Astrocyte of the cerebellum (primary cell): ENCODE results near the gene ZNFX1.

Experiments
- DNase-seq: peaks from one replicate; pipeline ENCODE4 v3.0.0-alpha.2; 2011; ENCODE audit warnings: low read depth
- H3K4me3 ChIP-seq: 2 replicates; pipeline ENCODE4 v1.5.1; 2011; ENCODE audit warnings: mild to moderate bottlenecking, low read depth, low read length, moderate library complexity
- in situ Hi-C: cut with HindIII; loops from 2 replicates; pipeline ENCODE4 v1.10.0; 2017; ENCODE audit warnings: low sequenced_read_pairs
- TF ChIP-seq, protein P1 (sequence below): IDR thresholded peaks from 2 replicates; pipeline ENCODE4 v1.5.1; 2012; ENCODE audit warnings: low read length, low read depth, moderate library complexity, mild to moderate bottlenecking; ENCODE audit errors: missing control alignments

Gene ZNFX1

DNA sequence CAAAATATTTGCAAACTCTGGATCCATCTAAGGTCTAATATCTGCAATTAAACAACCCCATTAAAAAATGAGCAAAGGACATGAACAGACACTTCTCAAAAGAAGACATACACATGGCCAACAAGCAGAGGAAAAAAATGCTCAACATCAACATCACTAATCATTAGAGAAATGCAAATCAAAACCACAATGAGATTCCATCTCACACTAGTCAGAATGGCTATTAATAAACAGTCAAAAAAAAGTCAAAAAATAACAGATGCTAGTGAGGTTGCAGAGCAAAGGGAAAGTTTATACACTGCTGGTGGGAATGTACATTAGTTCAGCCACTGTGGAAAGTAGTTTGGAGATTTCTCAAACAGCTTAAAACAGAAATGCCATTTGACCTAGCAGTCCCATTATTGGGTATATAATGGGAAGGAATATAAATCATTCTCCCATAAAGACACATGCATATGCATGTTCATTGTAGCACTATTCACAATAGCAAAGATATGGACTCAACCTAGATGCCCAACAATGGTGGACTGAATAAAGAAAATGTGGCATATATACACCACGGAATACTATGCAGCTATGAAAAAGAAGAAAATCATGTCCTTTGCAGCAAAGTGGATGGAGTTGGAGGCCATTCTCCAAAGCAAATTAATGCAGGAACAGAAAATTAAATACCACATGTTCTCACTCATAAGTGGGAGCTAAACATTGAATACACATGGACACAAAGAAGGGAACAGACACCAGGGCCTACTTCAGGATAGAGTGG lies 9.1 kb downstream of the ZNFX1 start:
- in situ Hi-C loops: no loop called here
- TF ChIP-seq, protein P1, sequence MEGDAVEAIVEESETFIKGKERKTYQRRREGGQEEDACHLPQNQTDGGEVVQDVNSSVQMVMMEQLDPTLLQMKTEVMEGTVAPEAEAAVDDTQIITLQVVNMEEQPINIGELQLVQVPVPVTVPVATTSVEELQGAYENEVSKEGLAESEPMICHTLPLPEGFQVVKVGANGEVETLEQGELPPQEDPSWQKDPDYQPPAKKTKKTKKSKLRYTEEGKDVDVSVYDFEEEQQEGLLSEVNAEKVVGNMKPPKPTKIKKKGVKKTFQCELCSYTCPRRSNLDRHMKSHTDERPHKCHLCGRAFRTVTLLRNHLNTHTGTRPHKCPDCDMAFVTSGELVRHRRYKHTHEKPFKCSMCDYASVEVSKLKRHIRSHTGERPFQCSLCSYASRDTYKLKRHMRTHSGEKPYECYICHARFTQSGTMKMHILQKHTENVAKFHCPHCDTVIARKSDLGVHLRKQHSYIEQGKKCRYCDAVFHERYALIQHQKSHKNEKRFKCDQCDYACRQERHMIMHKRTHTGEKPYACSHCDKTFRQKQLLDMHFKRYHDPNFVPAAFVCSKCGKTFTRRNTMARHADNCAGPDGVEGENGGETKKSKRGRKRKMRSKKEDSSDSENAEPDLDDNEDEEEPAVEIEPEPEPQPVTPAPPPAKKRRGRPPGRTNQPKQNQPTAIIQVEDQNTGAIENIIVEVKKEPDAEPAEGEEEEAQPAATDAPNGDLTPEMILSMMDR: no peak
- H3K4me3 ChIP-seq: no peak overlapping the region
- no peak for DNase-seq

DNA sequence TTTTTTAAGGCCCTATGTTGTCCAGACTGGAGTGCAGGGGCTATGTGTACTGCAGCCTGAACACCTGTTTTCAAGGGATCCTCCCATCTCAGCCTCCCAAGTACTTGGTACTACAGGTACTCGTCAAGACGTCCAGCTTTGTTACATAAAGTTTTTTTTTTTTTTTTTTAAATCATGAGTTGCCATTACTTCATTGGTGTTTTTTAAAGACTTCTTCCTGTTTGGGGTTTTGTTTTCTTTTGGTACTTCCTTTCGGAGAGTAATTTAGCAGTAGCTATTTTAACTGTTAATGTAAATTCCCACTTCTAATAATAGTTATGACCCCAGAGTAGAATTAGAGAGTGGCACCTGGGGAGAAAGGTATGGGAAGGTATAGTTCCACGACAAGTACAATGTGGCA lies 10.5 kb downstream of the ZNFX1 start:
- in situ Hi-C loops: no loop called here
- TF ChIP-seq, protein P1: no peak
- H3K4me3 ChIP-seq: no peak overlapping the region
- no peak for DNase-seq

DNA sequence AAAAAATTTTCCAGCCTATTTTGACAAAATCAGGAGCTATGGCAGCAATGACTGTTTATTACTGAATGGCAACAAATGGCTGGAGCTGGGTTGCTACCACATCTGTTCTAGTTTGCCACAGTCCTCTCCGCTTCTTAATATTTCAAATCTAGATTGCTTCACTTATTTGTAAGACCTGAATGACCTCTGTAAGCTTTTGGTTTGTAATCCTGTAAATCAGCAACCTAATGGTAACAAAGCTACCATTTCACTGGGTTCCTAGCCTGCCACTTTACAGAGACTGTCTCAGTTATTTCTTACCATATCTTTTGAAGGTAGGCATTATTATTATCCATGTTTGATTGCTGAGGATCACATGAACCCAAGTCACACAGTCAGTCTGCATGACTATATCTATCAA lies 15.4 kb downstream of the ZNFX1 start:
- in situ Hi-C loops: no loop called here
- no peak overlapping the region for H3K4me3 ChIP-seq
- no peak for DNase-seq
- TF ChIP-seq, protein P1: no peak

DNA sequence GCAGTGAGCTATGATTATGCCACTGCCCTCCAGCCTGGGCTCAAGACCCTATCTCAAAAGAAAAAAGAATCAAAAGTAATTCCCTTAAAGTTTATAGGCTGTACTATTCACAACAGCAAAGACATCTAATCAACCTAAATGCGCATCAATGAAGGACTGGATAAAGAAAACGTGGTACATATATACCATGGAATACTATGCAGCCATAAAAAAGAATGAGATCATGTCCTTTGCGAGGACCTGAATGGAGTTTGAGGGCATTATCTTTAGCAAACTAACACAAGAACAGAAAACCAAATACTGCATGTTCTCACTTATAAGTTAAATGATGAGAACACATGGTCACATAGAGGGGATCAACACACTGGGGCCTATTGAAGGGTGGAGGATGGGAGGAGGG lies 16.7 kb downstream of the ZNFX1 start:
- in situ Hi-C loops: no loop called here
- DNase-seq: no peak
- TF ChIP-seq, protein P1: no peak
- H3K4me3 ChIP-seq: no peak overlapping the region

DNA sequence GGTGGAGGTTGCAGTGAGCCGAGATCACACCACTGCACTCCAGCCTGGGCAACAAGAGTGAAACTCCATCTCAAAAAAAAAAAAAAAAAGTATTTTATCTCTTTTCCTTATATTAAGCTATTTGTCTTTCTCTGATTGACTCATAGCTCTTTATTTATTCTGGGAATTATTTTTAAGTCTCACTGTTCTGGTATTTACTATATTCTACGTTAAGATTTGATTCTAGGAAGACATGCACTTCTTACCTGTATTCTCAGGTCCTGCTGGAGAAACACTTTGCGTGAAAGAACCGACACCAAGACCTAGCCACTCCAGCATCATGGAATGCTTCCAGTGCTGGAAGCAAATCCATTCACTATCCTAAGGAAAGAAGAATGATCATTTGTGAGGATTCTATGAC lies 17.6 kb downstream of the ZNFX1 start:
- H3K4me3 ChIP-seq: no peak overlapping the region
- TF ChIP-seq, protein P1: no peak

DNA sequence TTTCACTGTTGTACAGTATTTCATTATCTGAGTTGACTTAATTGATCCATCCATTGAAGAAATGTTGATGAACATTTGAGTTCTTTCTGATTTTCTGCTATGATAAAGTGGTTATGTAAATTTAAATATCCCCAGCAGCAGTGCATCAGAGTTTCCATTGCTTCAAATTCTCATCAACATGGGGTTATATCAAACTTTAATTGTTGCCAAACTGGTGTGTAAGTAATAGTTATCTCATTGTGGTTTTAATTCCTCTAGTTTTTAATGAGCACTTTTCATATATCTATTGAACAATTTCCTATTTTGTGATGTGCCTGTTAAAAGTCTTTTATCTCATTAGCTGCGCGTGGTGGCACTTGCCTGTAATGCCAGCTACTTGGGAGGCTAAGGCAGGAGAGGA lies 18.1 kb downstream of the ZNFX1 start:
- no peak for DNase-seq
- no peak overlapping the region for H3K4me3 ChIP-seq
- in situ Hi-C loops: no loop called here
- TF ChIP-seq, protein P1: no peak

More for the DNA sequence above, 17.6 kb downstream of the ZNFX1 start:
- no peak for DNase-seq
- in situ Hi-C loops: no loop called here
